Measurements from ENCODE around the gene NAPG. TPM values are rescaled to one million over a fixed set of nuclear protein-coding genes. Genes with fewer than 3 reads are reported as not detected.

The NAPG gene
- total RNA-seq, 4 donors from 2014 or later = 26.5 to 52.5 (median 28.6) TPM

DNA sequence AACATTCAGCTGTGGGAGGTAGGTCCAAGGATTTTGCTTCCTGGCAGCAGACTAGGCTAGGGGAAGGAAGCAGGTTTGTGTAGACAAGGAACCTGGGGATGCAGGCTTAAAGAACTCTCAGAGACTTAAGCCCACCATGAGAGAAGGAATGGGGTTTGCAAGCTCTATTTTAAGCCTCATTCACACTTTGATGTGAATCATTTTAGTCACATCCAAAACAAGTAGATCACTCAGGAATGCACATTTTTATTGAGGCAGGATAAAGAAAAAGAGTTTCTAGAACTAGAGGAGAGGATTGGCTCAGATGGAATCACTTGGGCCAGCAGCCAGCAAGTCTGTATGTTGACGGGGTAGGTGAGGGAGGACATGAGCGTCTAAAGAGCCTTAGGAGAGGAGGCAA, 3.3 kb upstream of the NAPG start:
- TF ChIP-seq, protein P1, sequence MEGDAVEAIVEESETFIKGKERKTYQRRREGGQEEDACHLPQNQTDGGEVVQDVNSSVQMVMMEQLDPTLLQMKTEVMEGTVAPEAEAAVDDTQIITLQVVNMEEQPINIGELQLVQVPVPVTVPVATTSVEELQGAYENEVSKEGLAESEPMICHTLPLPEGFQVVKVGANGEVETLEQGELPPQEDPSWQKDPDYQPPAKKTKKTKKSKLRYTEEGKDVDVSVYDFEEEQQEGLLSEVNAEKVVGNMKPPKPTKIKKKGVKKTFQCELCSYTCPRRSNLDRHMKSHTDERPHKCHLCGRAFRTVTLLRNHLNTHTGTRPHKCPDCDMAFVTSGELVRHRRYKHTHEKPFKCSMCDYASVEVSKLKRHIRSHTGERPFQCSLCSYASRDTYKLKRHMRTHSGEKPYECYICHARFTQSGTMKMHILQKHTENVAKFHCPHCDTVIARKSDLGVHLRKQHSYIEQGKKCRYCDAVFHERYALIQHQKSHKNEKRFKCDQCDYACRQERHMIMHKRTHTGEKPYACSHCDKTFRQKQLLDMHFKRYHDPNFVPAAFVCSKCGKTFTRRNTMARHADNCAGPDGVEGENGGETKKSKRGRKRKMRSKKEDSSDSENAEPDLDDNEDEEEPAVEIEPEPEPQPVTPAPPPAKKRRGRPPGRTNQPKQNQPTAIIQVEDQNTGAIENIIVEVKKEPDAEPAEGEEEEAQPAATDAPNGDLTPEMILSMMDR (IDR thresholded peaks at IDR 0.05; ENCODE audit: low read depth) = no peak

DNA sequence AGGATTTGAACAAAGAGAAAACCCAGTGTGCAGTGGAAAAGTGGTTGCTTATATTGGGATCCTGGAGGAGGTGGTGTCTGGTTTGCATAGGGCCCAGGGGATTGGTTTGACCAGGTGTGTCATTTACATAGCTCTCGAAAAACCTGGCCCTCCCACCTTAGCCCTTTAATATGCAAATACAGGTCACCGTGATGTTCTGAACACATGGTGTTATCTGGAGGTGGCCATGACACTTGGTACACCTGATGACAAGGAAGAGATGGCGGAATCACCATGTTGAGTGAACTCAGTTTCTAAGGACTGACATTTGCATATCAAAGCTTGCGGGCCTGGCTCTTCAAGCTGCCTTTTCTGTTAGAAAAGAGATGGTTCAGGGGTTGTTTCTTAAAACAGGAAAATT, 2.3 kb upstream of the NAPG start:
- TF ChIP-seq, protein P1 (IDR thresholded peaks at IDR 0.05; ENCODE audit: low read depth) = no peak

DNA sequence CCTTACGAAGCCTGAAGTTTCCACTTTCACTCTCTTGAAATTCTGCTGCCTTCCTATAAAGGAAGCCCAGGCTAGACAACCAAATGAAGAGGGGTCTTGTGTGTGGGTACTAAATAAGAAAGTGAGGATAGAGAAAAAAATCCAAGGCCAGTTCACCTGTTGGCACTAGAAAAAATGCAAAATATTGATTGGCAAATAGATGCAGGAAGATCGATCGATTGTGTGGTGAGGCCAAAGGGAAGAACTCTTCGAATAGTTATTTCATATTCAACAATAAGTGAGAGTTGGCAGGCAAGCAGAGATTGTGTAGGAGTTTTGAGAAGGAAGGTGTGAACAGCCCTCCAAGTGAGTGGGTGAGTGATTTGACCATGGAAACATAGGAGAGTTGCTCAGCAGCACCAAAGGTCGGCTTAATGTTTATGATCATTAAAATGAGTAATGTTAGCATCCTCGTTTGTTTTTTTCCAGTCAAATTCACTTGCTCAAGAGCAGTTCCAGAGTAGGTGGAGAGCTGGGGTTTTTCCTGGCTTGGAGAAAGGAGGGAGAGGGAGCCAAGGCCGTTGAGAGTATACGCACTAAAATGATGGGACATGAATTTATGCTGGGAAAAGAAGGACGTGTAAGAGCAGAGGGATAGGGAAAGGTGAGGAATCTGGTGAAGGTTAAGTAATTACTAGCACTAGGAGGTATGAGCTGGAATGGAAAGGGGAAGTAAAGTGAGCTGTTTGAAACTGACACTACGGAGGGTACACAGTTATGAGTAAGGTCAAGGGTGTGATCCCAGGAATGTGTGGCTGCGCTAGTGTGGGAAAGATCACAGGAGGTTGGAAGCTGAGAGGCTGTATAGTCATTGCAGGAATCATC, 1.1 kb upstream of the NAPG start:
- TF ChIP-seq, protein P1 (IDR thresholded peaks at IDR 0.05; ENCODE audit: low read depth) = no peak

- TF ChIP-seq, protein P1 (IDR thresholded peaks at IDR 0.05; ENCODE audit: low read depth) = no peak
Measured at GRCh38 chr18:10525371-10525691, 496 bp upstream of the NAPG start.

GRCh38 chr18:10526561-10526949, 728 bp downstream of the NAPG start:
- TF ChIP-seq, protein P1 (IDR thresholded peaks at IDR 0.05; ENCODE audit: low read depth) = no peak

DNA sequence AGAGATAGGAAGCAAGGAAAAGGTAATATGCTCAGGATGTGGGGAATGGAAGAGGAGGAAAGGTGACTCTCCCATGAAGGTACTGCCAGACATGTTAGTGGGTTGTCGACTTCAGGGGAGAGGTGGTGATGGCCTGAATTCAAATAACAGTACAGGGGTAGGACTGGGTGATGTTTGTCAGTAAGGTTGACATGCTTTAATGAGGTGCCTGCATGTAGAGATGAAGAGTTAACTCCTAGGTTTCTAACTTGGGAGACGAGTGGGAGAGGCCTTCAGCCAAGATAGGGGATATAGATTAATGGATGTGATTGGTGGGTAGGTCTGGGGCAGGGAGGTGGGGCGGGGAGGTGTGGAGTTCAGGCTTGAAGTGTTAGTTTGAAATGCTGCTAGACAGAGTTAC, 2.6 kb downstream of the NAPG start:
- TF ChIP-seq, protein P1 (IDR thresholded peaks at IDR 0.05; ENCODE audit: low read depth) = no peak

GRCh38 chr18:10530002-10530401, 4.2 kb downstream of the NAPG start:
- TF ChIP-seq, protein P1 (IDR thresholded peaks at IDR 0.05; ENCODE audit: low read depth) = no peak

Measured in subcutaneous adipose tissue (tissue), 4 donors.